ENCODE measurements around the gene LSAMP. TPM values are rescaled to one million over a fixed set of nuclear protein-coding genes. Genes with fewer than 3 reads are reported as not detected.

Gene LSAMP
- total RNA-seq, 1 donor from 2014 or later = 0.11 TPM

DNA sequence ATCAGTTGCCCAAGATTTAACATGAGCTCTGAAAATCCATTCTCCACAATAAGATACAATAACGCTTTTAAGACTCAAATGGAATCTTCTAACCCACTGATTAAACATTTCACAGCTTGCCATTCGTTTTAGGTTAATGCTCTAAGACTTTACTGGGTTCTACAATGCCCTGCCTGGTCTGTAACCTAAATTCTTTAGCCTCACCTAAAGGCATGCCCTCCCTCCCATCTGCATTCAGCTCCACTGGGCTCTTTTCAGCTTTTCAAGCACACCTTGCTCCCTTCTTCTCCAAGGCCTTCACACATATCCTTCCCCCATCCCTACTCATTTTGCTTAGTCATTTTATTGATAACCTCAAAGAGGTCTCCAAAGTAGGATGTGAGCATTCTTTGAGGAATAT, 290.9 kb downstream of the LSAMP start:
- no peak for DNase-seq (ENCODE audit: low spot score in 2 of 2)
- Histone ChIP-seq H3K27me3 (no peaks in the 10 kb centered on the region), H3K27ac (no peak overlapping the region), H3K36me3 (no peaks in the 10 kb centered on the region), H3K9me3 (no peaks in the 10 kb centered on the region), H3K4me1 (no peaks in the 10 kb centered on the region), H3K4me3 (no peak overlapping the region)
- TF ChIP-seq CTCF (IDR thresholded peaks at IDR 0.05) = no peak
- intact Hi-C loops (cut with DNase I) = no loop called here

GRCh38 chr3:116153174-116153573, 292.1 kb downstream of the LSAMP start:
- no peak for DNase-seq (ENCODE audit: low spot score in 2 of 2)
- Histone ChIP-seq H3K4me3 (no peak overlapping the region), H3K36me3 (no peaks in the 10 kb centered on the region), H3K27me3 (no peaks in the 10 kb centered on the region), H3K27ac (no peak overlapping the region), H3K4me1 (no peaks in the 10 kb centered on the region), H3K9me3 (no peaks in the 10 kb centered on the region)
- intact Hi-C loops (cut with DNase I) = no loop called here
- no peak for TF ChIP-seq CTCF (IDR thresholded peaks at IDR 0.05)

DNA sequence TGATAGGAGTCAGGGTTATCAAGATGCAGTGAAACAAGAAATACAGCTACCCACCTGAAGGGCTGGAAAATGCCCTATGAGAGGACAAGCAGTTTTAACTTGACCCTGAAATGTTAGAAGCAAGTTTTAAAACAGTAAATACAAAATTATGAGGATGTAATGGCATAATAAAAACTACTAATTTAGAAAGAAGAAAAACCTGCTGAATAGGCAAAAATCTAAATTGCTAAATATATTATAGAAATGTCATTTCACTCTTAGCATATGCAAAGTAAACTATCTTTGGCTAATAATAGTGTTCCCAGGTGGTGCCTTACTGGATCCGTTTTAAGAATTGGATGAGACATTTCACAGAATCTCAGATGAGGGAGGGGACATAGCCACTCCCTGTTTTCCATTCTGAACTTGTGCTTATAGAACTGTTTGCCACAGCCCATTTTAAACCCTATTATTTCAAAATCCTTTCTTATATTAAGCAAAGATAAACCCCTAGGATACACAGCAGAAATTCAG, 294.6 kb downstream of the LSAMP start:
- intact Hi-C loops (cut with DNase I) = no loop called here
- Histone ChIP-seq H3K27ac (no peak overlapping the region), H3K9me3 (peaks cover 0 to 5% of the 10 kb centered on the region in 2 donors), H3K4me3 (no peak overlapping the region), H3K27me3 (no peaks in the 10 kb centered on the region), H3K36me3 (no peaks in the 10 kb centered on the region), H3K4me1 (no peaks in the 10 kb centered on the region)
- no peak for TF ChIP-seq CTCF (IDR thresholded peaks at IDR 0.05)
- no peak for DNase-seq (ENCODE audit: low spot score in 2 of 2)

DNA sequence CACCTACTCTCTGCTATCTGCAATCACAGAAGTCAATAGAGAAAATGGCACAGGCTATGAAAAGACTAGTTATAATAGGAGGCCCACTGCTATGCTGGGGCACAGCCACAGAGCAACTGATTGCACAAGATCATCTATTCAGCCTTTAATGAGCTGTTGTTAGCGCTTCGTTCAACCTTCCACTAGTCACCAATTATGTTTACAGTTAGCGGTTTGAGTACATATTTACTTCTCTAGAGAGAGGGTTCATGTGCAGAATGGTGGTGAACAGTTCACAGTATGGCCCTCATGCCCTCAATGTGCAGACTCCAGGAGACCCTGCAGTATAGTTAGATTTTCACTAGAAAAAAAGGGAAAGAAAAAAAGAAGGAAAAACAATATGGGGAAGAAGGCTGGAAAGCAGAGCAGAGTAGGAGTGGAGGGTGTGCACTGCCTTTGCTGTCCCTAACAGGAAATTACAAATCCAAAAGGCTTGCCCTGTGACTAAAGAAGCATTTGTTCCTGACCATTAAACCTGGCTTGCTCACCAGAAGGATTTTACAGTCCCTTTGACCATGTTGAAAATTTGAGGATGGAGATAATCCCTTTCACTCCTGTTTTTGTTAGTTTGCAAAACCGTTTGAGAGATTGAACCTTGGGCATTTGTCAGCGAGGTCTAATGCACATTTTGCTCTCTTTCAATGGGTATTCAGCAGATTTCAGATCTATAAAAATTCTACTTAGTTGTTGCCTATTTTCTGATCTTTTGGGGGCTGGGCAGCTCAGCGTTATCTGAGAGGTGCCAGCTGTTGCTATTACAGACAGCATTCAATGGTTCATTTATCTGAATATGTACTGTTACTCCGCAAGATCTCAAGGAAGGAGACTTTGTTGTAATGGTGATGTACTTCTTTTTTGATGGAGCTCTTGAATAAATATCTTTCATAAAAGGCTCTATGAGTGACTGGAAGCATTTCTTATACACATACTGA, 296.1 kb downstream of the LSAMP start:
- intact Hi-C loops (cut with DNase I) = no loop called here
- Histone ChIP-seq H3K36me3 (no peaks in the 10 kb centered on the region), H3K9me3 (peaks cover 0 to 8% of the 10 kb centered on the region in 2 donors), H3K4me3 (no peak overlapping the region), H3K4me1 (no peaks in the 10 kb centered on the region), H3K27me3 (no peaks in the 10 kb centered on the region), H3K27ac (no peak overlapping the region)
- no peak for TF ChIP-seq CTCF (IDR thresholded peaks at IDR 0.05)
- no peak for DNase-seq (ENCODE audit: low spot score in 2 of 2)

DNA sequence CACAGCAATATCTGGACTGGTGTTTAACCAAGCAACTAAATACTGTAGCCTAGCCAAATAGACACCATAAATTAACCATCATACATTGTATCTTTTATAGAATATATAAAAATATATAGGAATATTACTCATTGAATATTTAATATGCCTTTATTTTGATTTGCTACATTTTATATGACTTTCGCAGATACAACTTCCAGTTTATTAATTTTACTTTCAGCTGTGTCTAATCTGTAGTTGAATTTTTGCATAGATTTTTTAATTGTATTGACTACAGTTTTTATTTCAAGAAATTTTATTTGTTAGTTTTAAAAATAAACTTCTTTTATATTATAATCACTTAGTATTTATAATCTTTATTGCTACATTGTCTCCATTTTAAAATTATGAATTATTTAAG, 299.7 kb downstream of the LSAMP start:
- Histone ChIP-seq H3K36me3 (no peaks in the 10 kb centered on the region), H3K27me3 (no peaks in the 10 kb centered on the region), H3K27ac (no peak overlapping the region), H3K9me3 (peaks cover 0 to 8% of the 10 kb centered on the region in 2 donors), H3K4me3 (no peak overlapping the region), H3K4me1 (no peaks in the 10 kb centered on the region)
- intact Hi-C loops (cut with DNase I) = no loop called here
- DNase-seq (ENCODE audit: low spot score in 2 of 2) = no peak
- TF ChIP-seq CTCF (IDR thresholded peaks at IDR 0.05) = no peak

Measured in ascending aorta (tissue), 2 donors.